GM12878 (cell line): ENCODE results near the gene EVI5L. TPM values are rescaled to one million over a fixed set of nuclear protein-coding genes. Genes with fewer than 3 reads are reported as not detected.

Experiments
- ATF7 ChIP-seq: fragments of 450-650 bp; IDR thresholded peaks from 2 replicates; pipeline ENCODE4 v1.6.1; 2016; ENCODE audit warnings: low read depth, mild to moderate bottlenecking
- BACH1 ChIP-seq: fragments of 450-650 bp; IDR thresholded peaks from 2 replicates; pipeline ENCODE4 v1.6.1; 2017; ENCODE audit warnings: mild to moderate bottlenecking, borderline replicate concordance
- CBFB ChIP-seq: IDR thresholded peaks from 2 replicates; pipeline ENCODE4 v1.6.1; 2016; ENCODE audit warnings: antibody characterized with exemption, low read depth
- CBX3 ChIP-seq: fragments of 200-600 bp; sonication (generic); IDR thresholded peaks from 2 replicates; pipeline ENCODE4 v1.6.1; 2016; ENCODE audit warnings: low read depth, borderline replicate concordance
- CHD1 ChIP-seq: IDR thresholded peaks from 2 replicates; pipeline ENCODE4 v1.6.1; 2012; ENCODE audit warnings: low read depth, low read length, improper control_type of control experiment
- CREM ChIP-seq: IDR thresholded peaks from 2 replicates; pipeline ENCODE4 v1.6.1; 2014; ENCODE audit warnings: antibody characterized with exemption, low read depth
- CTCF ChIP-seq, 3 experiments: IDR thresholded peaks in 2 of 3; conservative IDR thresholded peaks in 1 of 3; 2 replicates each; pipeline ENCODE4 v1.5.1; 2011; ENCODE audit warnings: low read depth in 3 of 3, low read length in 3 of 3, mild to moderate bottlenecking in 3 of 3, control low read depth in 2 of 3, moderate library complexity in 2 of 3, inconsistent platforms in 1 of 3, mixed read lengths in 1 of 3; ENCODE audit not compliant: control insufficient read depth in 2 of 3, insufficient read depth in 1 of 3; ENCODE audit errors: extremely low read depth in 1 of 3
- DPF2 ChIP-seq: fragments of 450-650 bp; IDR thresholded peaks from 2 replicates; pipeline ENCODE4 v1.6.1; 2017; ENCODE audit warnings: mild to moderate bottlenecking
- E2F8 ChIP-seq: fragments of 450-650 bp; IDR thresholded peaks from 2 replicates; pipeline ENCODE4 v1.6.1; 2018; ENCODE audit warnings: mild to moderate bottlenecking, low read depth, moderate library complexity; ENCODE audit not compliant: partially characterized antibody
- EZH2 ChIP-seq: IDR thresholded peaks from 2 replicates; pipeline ENCODE4 v1.6.1; 2012; ENCODE audit warnings: low read depth, mild to moderate bottlenecking, control low read depth, inconsistent platforms, low read length, borderline replicate concordance; ENCODE audit not compliant: control insufficient read depth
- HCFC1 ChIP-seq: fragments of 150-350 bp; IDR thresholded peaks from 2 replicates; pipeline ENCODE4 v1.6.1; 2014; ENCODE audit warnings: low read length
- HDAC6 ChIP-seq: fragments of 200-600 bp; sonication (generic); IDR thresholded peaks from one replicate; pipeline ENCODE4 v1.8.0; 2017; ENCODE audit warnings: antibody characterized with exemption; ENCODE audit not compliant: unreplicated experiment
- IKZF2 ChIP-seq, 2 experiments: fragments of 450-650 bp; IDR thresholded peaks; 2 replicates each; pipeline ENCODE4 v1.6.1; 2017; ENCODE audit warnings: mild to moderate bottlenecking in 2 of 2, moderate library complexity in 2 of 2
- MAX ChIP-seq: IDR thresholded peaks from 2 replicates; pipeline ENCODE4 v1.6.1; 2012; ENCODE audit warnings: low read depth, low read length, improper control_type of control experiment
- MEF2B ChIP-seq: fragments of 450-650 bp; IDR thresholded peaks from 2 replicates; pipeline ENCODE4 v1.6.1; 2018; ENCODE audit warnings: mild to moderate bottlenecking, moderate library complexity; ENCODE audit not compliant: partially characterized antibody, poor library complexity, severe bottlenecking
- MXI1 ChIP-seq: fragments of 150-350 bp; IDR thresholded peaks from 2 replicates; pipeline ENCODE4 v1.6.1; 2011; ENCODE audit warnings: low read depth, mild to moderate bottlenecking, inconsistent platforms, low read length, improper control_type of control experiment
- NR2C1 ChIP-seq: fragments of 450-650 bp; IDR thresholded peaks from 2 replicates; pipeline ENCODE4 v1.6.1; 2017; ENCODE audit warnings: antibody characterized with exemption, mild to moderate bottlenecking, moderate library complexity
- PAX5 ChIP-seq: IDR thresholded peaks from 2 replicates; pipeline ENCODE4 v1.6.1; 2011; ENCODE audit warnings: low read depth, low read length, borderline replicate concordance
- PAX8 ChIP-seq: fragments of 450-650 bp; IDR thresholded peaks from 2 replicates; pipeline ENCODE4 v1.6.1; 2017; ENCODE audit warnings: mild to moderate bottlenecking, moderate library complexity
- POLR2AphosphoS2 ChIP-seq: IDR thresholded peaks from 2 replicates; pipeline ENCODE4 v1.6.1; 2011; ENCODE audit warnings: low read depth, mild to moderate bottlenecking, low read length, improper control_type of control experiment, moderate library complexity
- RB1 ChIP-seq: fragments of 450-650 bp; formaldehyde crosslinking; IDR thresholded peaks from 2 replicates; pipeline ENCODE4 v1.6.1; 2017; ENCODE audit warnings: mild to moderate bottlenecking, borderline replicate concordance
- RBBP5 ChIP-seq: fragments of 200-600 bp; sonication (generic); conservative IDR thresholded peaks from 2 replicates; pipeline ENCODE4 v1.6.1; 2016
- SMAD1 ChIP-seq: fragments of 450-650 bp; IDR thresholded peaks from 2 replicates; pipeline ENCODE4 v1.6.1; 2018; ENCODE audit warnings: mild to moderate bottlenecking, low read depth; ENCODE audit not compliant: partially characterized antibody
- SP1 ChIP-seq: IDR thresholded peaks from one replicate; pipeline ENCODE4 v1.6.1; 2011; ENCODE audit warnings: low read depth, low read length
- TBL1XR1 ChIP-seq: IDR thresholded peaks from 2 replicates; pipeline ENCODE4 v1.6.1; 2012; ENCODE audit warnings: low read depth, low read length, improper control_type of control experiment
- YBX1 ChIP-seq: fragments of 450-650 bp; IDR thresholded peaks from 2 replicates; pipeline ENCODE4 v1.6.1; 2016; ENCODE audit warnings: antibody characterized with exemption
- ZNF217 ChIP-seq: fragments of 450-650 bp; IDR thresholded peaks from 2 replicates; pipeline ENCODE4 v1.6.1; 2017; ENCODE audit warnings: antibody characterized with exemption, mild to moderate bottlenecking
- ZNF622 ChIP-seq: fragments of 450-650 bp; IDR thresholded peaks from 2 replicates; pipeline ENCODE4 v1.6.1; 2017; ENCODE audit warnings: mild to moderate bottlenecking, inconsistent platforms
- ZZZ3 ChIP-seq: IDR thresholded peaks from 2 replicates; pipeline ENCODE4 v1.6.1; 2011; ENCODE audit warnings: low read depth; ENCODE audit not compliant: control insufficient read depth, insufficient read length
- polyA plus RNA-seq, 11 experiments: library from polyadenylated mRNA; depleted of rRNA in 4 of 11; unstranded in 6 of 11; stranded (reverse) in 5 of 11; fragments of >200 nt; fragmentation: Nextera tagmentation in 4 of 11; fragmentation: Illumina TruSeq in 1 of 11; extraction: Ambion mirVana in 4 of 11; extraction: Trizol in 1 of 11; gene quantifications; 1 replicate in 1 of 11; 2 replicates in 10 of 11; pipeline versions ENCODE4 v1.2.1 to v1.2.3, GENCODE V29; 2011 to 2016; ENCODE audit warnings: inconsistent platforms in 2 of 11, missing spikeins in 2 of 11, low read depth in 1 of 11
- total RNA-seq, 4 experiments: library from RNA; depleted of rRNA in 3 of 4; stranded (reverse); fragments of >200 nt in 3 of 4; fragmentation: Illumina TruSeq in 1 of 4; extraction: Trizol in 1 of 4; gene quantifications; 2 replicates each; pipeline versions ENCODE4 v1.2.1 to v1.2.3, GENCODE V29; 2013 to 2021
- TF ChIP-seq, protein P1 (sequence below): IDR thresholded peaks from 2 replicates; pipeline ENCODE4 v1.6.1; 2011; ENCODE audit warnings: low read depth, low read length, improper control_type of control experiment, borderline replicate concordance

EVI5L gene
- total and polyA plus RNA-seq, 10 of the 15 experiments (the other 5 are each of a cell fraction or from before 2014, with no cell fraction given) = 0.23 to 13.8 (median 5.0) TPM

- no peak for TF ChIP-seq TBL1XR1
- peak; percentile 58 for TF ChIP-seq SP1
- TF ChIP-seq MAX = no peak
- no peak for TF ChIP-seq ZNF217
- no peak for TF ChIP-seq ZNF622
- peak; percentile 57; the same call in 1 of the 2 replicates for TF ChIP-seq CREM
- TF ChIP-seq E2F8 = no peak
- TF ChIP-seq SMAD1 = no peak
- no peak for TF ChIP-seq HDAC6
- no peak for TF ChIP-seq CBX3
- no peak for TF ChIP-seq ATF7
- TF ChIP-seq RBBP5 = no peak
- 0 out of 2 replicates have a peak, but pooled peaks have one; percentile 29 for TF ChIP-seq CBFB
- TF ChIP-seq DPF2 = no peak
- TF ChIP-seq MXI1 = no peak
- no peak for TF ChIP-seq EZH2
- peak; percentile 88 for TF ChIP-seq MEF2B
- no peak for TF ChIP-seq NR2C1
- TF ChIP-seq ZZZ3 = no peak
- peak; percentile 73 to 76 for TF ChIP-seq IKZF2 (IDR thresholded peaks at IDR 0.05)
- peak; percentile 17; the same call in 1 of the 2 replicates for TF ChIP-seq PAX5
- TF ChIP-seq, protein P1, sequence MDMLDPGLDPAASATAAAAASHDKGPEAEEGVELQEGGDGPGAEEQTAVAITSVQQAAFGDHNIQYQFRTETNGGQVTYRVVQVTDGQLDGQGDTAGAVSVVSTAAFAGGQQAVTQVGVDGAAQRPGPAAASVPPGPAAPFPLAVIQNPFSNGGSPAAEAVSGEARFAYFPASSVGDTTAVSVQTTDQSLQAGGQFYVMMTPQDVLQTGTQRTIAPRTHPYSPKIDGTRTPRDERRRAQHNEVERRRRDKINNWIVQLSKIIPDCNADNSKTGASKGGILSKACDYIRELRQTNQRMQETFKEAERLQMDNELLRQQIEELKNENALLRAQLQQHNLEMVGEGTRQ = no peak
- TF ChIP-seq YBX1 = no peak
- no peak for TF ChIP-seq HCFC1
- no peak for TF ChIP-seq BACH1
- no peak for TF ChIP-seq PAX8
- TF ChIP-seq CHD1 = no peak
- no peak for TF ChIP-seq RB1
- no peak for TF ChIP-seq CTCF (IDR thresholded peaks at IDR 0.05 in 2 of 3, conservative IDR thresholded peaks at IDR 0.05 in 1 of 3; ENCODE audit: control insufficient read depth in 2 of 3, extremely low read depth in 1 of 3, insufficient read depth in 1 of 3, low read depth in 3 of 3, low read length in 3 of 3)
- TF ChIP-seq POLR2AphosphoS2 = no peak
Observed at GRCh38 chr19:7819337-7819736, 10.7 kb upstream of the EVI5L start (continued).
